Fibroblast of lung (primary cell): ENCODE data around the gene ZC3H12D. TPM values are rescaled to one million over a fixed set of nuclear protein-coding genes. Genes with fewer than 3 reads are reported as not detected.

Experiments used
- DNase-seq, 2 donors: peaks; one replicate each; pipeline versions ENCODE4 v3.0.0 to v3.0.0-alpha.2; 2010; ENCODE audit warnings: low read depth in 2 of 2
- H2AFZ ChIP-seq: 2 replicates; pipeline ENCODE4 v1.5.1; 2012; ENCODE audit warnings: low read length, control low read depth, inconsistent platforms
- H3K27ac ChIP-seq: 2 replicates; pipeline ENCODE4 v1.5.1; 2011; ENCODE audit warnings: low read length, control low read depth; ENCODE audit not compliant: insufficient read depth
- H3K27me3 ChIP-seq: 2 replicates; pipeline ENCODE4 v1.5.1; 2011; ENCODE audit warnings: mild to moderate bottlenecking, low read length; ENCODE audit not compliant: control insufficient read depth, insufficient read depth
- H3K36me3 ChIP-seq: 2 replicates; pipeline ENCODE4 v1.5.1; 2011; ENCODE audit warnings: low read length; ENCODE audit not compliant: control insufficient read depth, insufficient read depth
- H3K4me1 ChIP-seq: 2 replicates; pipeline ENCODE4 v1.5.1; 2011; ENCODE audit warnings: low read length; ENCODE audit not compliant: control insufficient read depth, insufficient read depth; ENCODE audit errors: extremely low read depth
- H3K4me2 ChIP-seq: 2 replicates; pipeline ENCODE4 v1.5.1; 2011; ENCODE audit warnings: low read length, control low read depth; ENCODE audit not compliant: insufficient read depth; ENCODE audit errors: extremely low read depth
- H3K4me3 ChIP-seq, 4 experiments: fragments of 200-600 bp in 1 of 4; sonication (generic) in 1 of 4; replicated peaks in 1 of 4; 2 replicates each; pipeline ENCODE4 v1.5.1; 2011 to 2016; ENCODE audit warnings: low read length in 4 of 4, low read depth in 3 of 4, mild to moderate bottlenecking in 3 of 4, control low read depth in 2 of 4, inconsistent platforms in 1 of 4, mixed read lengths in 1 of 4; ENCODE audit not compliant: insufficient read depth in 1 of 4; ENCODE audit errors: control extremely low read depth in 1 of 4
- H3K79me2 ChIP-seq: 2 replicates; pipeline ENCODE4 v1.5.1; 2012; ENCODE audit warnings: mild to moderate bottlenecking, low read length, inconsistent platforms; ENCODE audit not compliant: control insufficient read depth, insufficient read depth
- H3K9ac ChIP-seq: 2 replicates; pipeline ENCODE4 v1.5.1; 2011; ENCODE audit warnings: mild to moderate bottlenecking, low read length, control low read depth; ENCODE audit not compliant: insufficient read depth
- H3K9me3 ChIP-seq: 2 replicates; pipeline ENCODE4 v1.5.1; 2012; ENCODE audit warnings: low read depth, low read length; ENCODE audit not compliant: control insufficient read depth, insufficient read depth
- H4K20me1 ChIP-seq: 2 replicates; pipeline ENCODE4 v1.5.1; 2011; ENCODE audit warnings: low read length; ENCODE audit not compliant: control insufficient read depth, insufficient read depth; ENCODE audit errors: extremely low read depth
- CTCF ChIP-seq, 2 donors: IDR thresholded peaks in 1 of 2; conservative IDR thresholded peaks in 1 of 2; 1 replicate in 1 of 2; 2 replicates in 1 of 2; pipeline ENCODE4 v1.5.1; 2011 to 2012; ENCODE audit warnings: low read length in 2 of 2, control low read depth in 1 of 2, inconsistent platforms in 1 of 2, low read depth in 1 of 2, mild to moderate bottlenecking in 1 of 2
- EZH2 ChIP-seq: IDR thresholded peaks from 2 replicates; pipeline ENCODE4 v1.5.1; 2012; ENCODE audit warnings: low read length, control low read depth, mild to moderate bottlenecking; ENCODE audit errors: missing control alignments
- polyA plus RNA-seq, 2 donors: library from polyadenylated mRNA; depleted of rRNA in 1 of 2; stranded (reverse) in 1 of 2; unstranded in 1 of 2; fragments of >200 nt; gene quantifications; 2 replicates each; pipeline ENCODE4 v1.2.1, GENCODE V29; 2011 to 2012; ENCODE audit warnings: missing spikeins in 1 of 2
- total RNA-seq: library from RNA; depleted of rRNA; stranded (reverse); fragments of >200 nt; gene quantifications from 2 replicates; pipeline ENCODE4 v1.2.1, GENCODE V29; 2014

Gene ZC3H12D
- total and polyA plus RNA-seq, 2 donors (not counting 1 experiment from before 2014, with no cell fraction given) = 0.01 to 0.17 TPM

GRCh38 chr6:149513915-149514314 is 29.1 kb upstream of the ZC3H12D start:
- Histone ChIP-seq H3K4me2 (no peak overlapping the region), H3K4me3 (no peak overlapping the region), H2AFZ (no peak overlapping the region), H3K27ac (no peak overlapping the region), H3K36me3 (no peaks in the 10 kb centered on the region), H4K20me1 (no peaks in the 10 kb centered on the region), H3K79me2 (no peaks in the 10 kb centered on the region), H3K4me1 (no peaks in the 10 kb centered on the region), H3K27me3 (no peaks in the 10 kb centered on the region), H3K9ac (no peak overlapping the region), H3K9me3 (no peaks in the 10 kb centered on the region)
- TF ChIP-seq EZH2 = no peak
- TF ChIP-seq CTCF (conservative IDR thresholded peaks at IDR 0.05 in 1 of 2, IDR thresholded peaks at IDR 0.05 in 1 of 2; ENCODE audit: low read depth in 1 of 2, low read length in 2 of 2) = no peak
- peak in 1 of 2 donors; percentile 65 for DNase-seq

- H3K36me3 ChIP-seq = no peaks in the 10 kb centered on the region
- H3K4me3 ChIP-seq = no peak overlapping the region
- TF ChIP-seq CTCF (conservative IDR thresholded peaks at IDR 0.05 in 1 of 2, IDR thresholded peaks at IDR 0.05 in 1 of 2; ENCODE audit: low read depth in 1 of 2, low read length in 2 of 2) (no peak), EZH2 (no peak)
- H3K4me1 ChIP-seq = no peaks in the 10 kb centered on the region
- no peaks in the 10 kb centered on the region for H3K9me3 ChIP-seq
- no peak overlapping the region for H3K4me2 ChIP-seq
- DNase-seq = no peak
- no peak overlapping the region for H2AFZ ChIP-seq
- no peak overlapping the region for H3K27ac ChIP-seq
- H4K20me1 ChIP-seq = no peaks in the 10 kb centered on the region
- no peaks in the 10 kb centered on the region for H3K27me3 ChIP-seq
- no peaks in the 10 kb centered on the region for H3K79me2 ChIP-seq
- no peak overlapping the region for H3K9ac ChIP-seq
These were observed 26.1 kb upstream of the ZC3H12D start for GRCh38 chr6:149510793-149511512.

GRCh38 chr6:149508485-149508884 is 23.7 kb upstream of the ZC3H12D start:
- H3K4me3 ChIP-seq = no peak overlapping the region
- no peaks in the 10 kb centered on the region for H3K4me1 ChIP-seq
- H3K36me3 ChIP-seq = no peaks in the 10 kb centered on the region
- TF ChIP-seq EZH2 (no peak), CTCF (conservative IDR thresholded peaks at IDR 0.05 in 1 of 2, IDR thresholded peaks at IDR 0.05 in 1 of 2; ENCODE audit: low read depth in 1 of 2, low read length in 2 of 2) (no peak)
- H3K4me2 ChIP-seq = no peak overlapping the region
- H3K27me3 ChIP-seq = no peaks in the 10 kb centered on the region
- H4K20me1 ChIP-seq = no peaks in the 10 kb centered on the region
- peak in 1 of 2 donors; percentile 40 for DNase-seq
- no peak overlapping the region for H2AFZ ChIP-seq
- H3K9me3 ChIP-seq = no peaks in the 10 kb centered on the region
- H3K27ac ChIP-seq = no peak overlapping the region
- H3K79me2 ChIP-seq = no peaks in the 10 kb centered on the region
- H3K9ac ChIP-seq = no peak overlapping the region
